HepG2 (cell line): ENCODE measurements around the gene HNF1B. TPM values are rescaled to one million over a fixed set of nuclear protein-coding genes. Genes with fewer than 3 reads are reported as not detected.

Experiments used
- ETV6 ChIP-seq: sonication (generic); formaldehyde crosslinking; conservative IDR thresholded peaks from 2 replicates; pipeline ENCODE4 v1.4.0; 2020; ENCODE audit warnings: missing genetic modification reagents
- GTF2F1 ChIP-seq: fragments of 150-350 bp; IDR thresholded peaks from 2 replicates; pipeline ENCODE4 v1.6.1; 2014; ENCODE audit warnings: low read length
- HCFC1 ChIP-seq: fragments of 150-350 bp; IDR thresholded peaks from 2 replicates; pipeline ENCODE4 v1.6.1; 2014; ENCODE audit warnings: low read depth, low read length
- HDAC2 ChIP-seq: sonication (generic); formaldehyde crosslinking; IDR thresholded peaks from 2 replicates; pipeline ENCODE4 v1.4.0; 2020; ENCODE audit warnings: missing genetic modification reagents
- HNRNPUL1 ChIP-seq: fragments of 200-400 bp; formaldehyde crosslinking; IDR thresholded peaks from 2 replicates; pipeline ENCODE4 v1.6.1; 2017; ENCODE audit warnings: low read depth, mild to moderate bottlenecking, low read length, moderate library complexity
- MXD4 ChIP-seq: IDR thresholded peaks from 2 replicates; pipeline ENCODE4 v1.6.1; 2016; ENCODE audit warnings: mild to moderate bottlenecking, missing biosample characterization, missing genetic modification reagents
- NCOA2 ChIP-seq: sonication (generic); formaldehyde crosslinking; IDR thresholded peaks from 2 replicates; pipeline ENCODE4 v1.8.0; 2022; ENCODE audit warnings: inconsistent platforms
- NONO ChIP-seq, 2 experiments: fragments of 450-650 bp in 1 of 2; sonication (generic) in 1 of 2; formaldehyde crosslinking in 1 of 2; IDR thresholded peaks in 1 of 2; conservative IDR thresholded peaks in 1 of 2; 2 replicates each; pipeline versions ENCODE4 v1.6.1 to v1.8.0; 2017 to 2022; ENCODE audit warnings: mild to moderate bottlenecking in 1 of 2, missing genetic modification reagents in 1 of 2, moderate library complexity in 1 of 2
- SIX1 ChIP-seq: sonication (generic); formaldehyde crosslinking; IDR thresholded peaks from 2 replicates; pipeline ENCODE4 v1.4.0; 2020; ENCODE audit warnings: missing genetic modification reagents, borderline replicate concordance
- SOX5 ChIP-seq: IDR thresholded peaks from 2 replicates; pipeline ENCODE4 v1.6.1; 2016; ENCODE audit warnings: borderline replicate concordance
- SP1 ChIP-seq, 2 experiments: fragments of 450-650 bp in 1 of 2; sonication (generic) in 1 of 2; formaldehyde crosslinking in 1 of 2; IDR thresholded peaks; 2 replicates each; pipeline versions ENCODE4 v1.4.0 to v1.6.1; 2016 to 2020; ENCODE audit warnings: missing genetic modification reagents in 1 of 2
- ZBTB1 ChIP-seq: sonication (generic); formaldehyde crosslinking; IDR thresholded peaks from 2 replicates; pipeline ENCODE4 v1.4.0; 2020; ENCODE audit warnings: missing genetic modification reagents, borderline replicate concordance
- ZBTB21 ChIP-seq: sonication (generic); formaldehyde crosslinking; IDR thresholded peaks from 2 replicates; pipeline ENCODE4 v1.4.0; 2020; ENCODE audit warnings: missing genetic modification reagents
- ZFP36L2 ChIP-seq: sonication (generic); formaldehyde crosslinking; IDR thresholded peaks from 2 replicates; pipeline ENCODE4 v1.4.0; 2020; ENCODE audit warnings: missing genetic modification reagents
- ZFP82 ChIP-seq: sonication (generic); formaldehyde crosslinking; IDR thresholded peaks from 2 replicates; pipeline ENCODE4 v1.5.1; 2020; ENCODE audit warnings: mild to moderate bottlenecking, missing genetic modification reagents, borderline replicate concordance
- ZFX ChIP-seq: sonication (generic); formaldehyde crosslinking; IDR thresholded peaks from 2 replicates; pipeline ENCODE4 v1.4.0; 2020; ENCODE audit warnings: mild to moderate bottlenecking, low read depth, missing genetic modification reagents, moderate library complexity
- ZNF12 ChIP-seq: sonication (generic); formaldehyde crosslinking; IDR thresholded peaks from 2 replicates; pipeline ENCODE4 v1.5.0; 2020; ENCODE audit warnings: missing genetic modification reagents
- ZNF644 ChIP-seq: IDR thresholded peaks from 2 replicates; pipeline ENCODE4 v1.6.1; 2016; ENCODE audit warnings: low read depth
- ZNF792 ChIP-seq: IDR thresholded peaks from 2 replicates; pipeline ENCODE4 v1.6.1; 2016
- ZNF816 ChIP-seq: sonication (generic); formaldehyde crosslinking; IDR thresholded peaks from 2 replicates; pipeline ENCODE4 v1.8.0; 2022; ENCODE audit warnings: missing genetic modification reagents, mild to moderate bottlenecking, borderline replicate concordance
- polyA plus RNA-seq, 8 experiments: library from polyadenylated mRNA; depleted of rRNA in 3 of 8; stranded (reverse) in 7 of 8; unstranded in 1 of 8; fragments of >200 nt; fragmentation: Illumina TruSeq in 4 of 8; extraction: Trizol in 4 of 8; gene quantifications; 2 replicates each; pipeline versions ENCODE4 v1.2.1 to v1.2.3, GENCODE V29; 2011 to 2016; ENCODE audit warnings: low read depth in 4 of 8, missing spikeins in 1 of 8, mixed read lengths in 1 of 8; ENCODE audit not compliant: insufficient read depth in 1 of 8
- total RNA-seq, 5 experiments: library from RNA; depleted of rRNA; stranded (reverse); fragments of >200 nt; fragmentation: Illumina TruSeq; extraction: Trizol; gene quantifications; 2 replicates each; pipeline ENCODE4 v1.2.3, GENCODE V29; 2016; ENCODE audit warnings: low read depth in 1 of 5
- TF ChIP-seq, protein P1 (sequence below): sonication (generic); formaldehyde crosslinking; IDR thresholded peaks from 2 replicates; pipeline ENCODE4 v1.4.0; 2020; ENCODE audit warnings: missing genetic modification reagents
- TF ChIP-seq, protein P2 (sequence below): sonication (generic); formaldehyde crosslinking; IDR thresholded peaks from 2 replicates; pipeline ENCODE4 v1.4.0; 2020; ENCODE audit warnings: missing genetic modification reagents
- TF ChIP-seq, protein P3 (sequence below): sonication (generic); formaldehyde crosslinking; IDR thresholded peaks from 2 replicates; pipeline ENCODE4 v1.4.0; 2020; ENCODE audit warnings: missing genetic modification reagents
- TF ChIP-seq, protein P4 (sequence below), 2 experiments: fragments of 450-650 bp in 1 of 2; sonication (generic) in 1 of 2; formaldehyde crosslinking; IDR thresholded peaks; 2 replicates each; pipeline versions ENCODE4 v1.5.0 to v1.8.0; 2020 to 2022; ENCODE audit warnings: mild to moderate bottlenecking in 1 of 2, missing genetic modification reagents in 1 of 2
- TF ChIP-seq, protein P5 (sequence below): sonication (generic); formaldehyde crosslinking; IDR thresholded peaks from 2 replicates; pipeline ENCODE4 v1.4.0; 2020; ENCODE audit warnings: missing genetic modification reagents

HNF1B gene
- total and polyA plus RNA-seq, 2 of the 13 experiments (the other 11 are each of a cell fraction or from before 2014, with no cell fraction given) = 1.9 to 5.3 TPM

DNA sequence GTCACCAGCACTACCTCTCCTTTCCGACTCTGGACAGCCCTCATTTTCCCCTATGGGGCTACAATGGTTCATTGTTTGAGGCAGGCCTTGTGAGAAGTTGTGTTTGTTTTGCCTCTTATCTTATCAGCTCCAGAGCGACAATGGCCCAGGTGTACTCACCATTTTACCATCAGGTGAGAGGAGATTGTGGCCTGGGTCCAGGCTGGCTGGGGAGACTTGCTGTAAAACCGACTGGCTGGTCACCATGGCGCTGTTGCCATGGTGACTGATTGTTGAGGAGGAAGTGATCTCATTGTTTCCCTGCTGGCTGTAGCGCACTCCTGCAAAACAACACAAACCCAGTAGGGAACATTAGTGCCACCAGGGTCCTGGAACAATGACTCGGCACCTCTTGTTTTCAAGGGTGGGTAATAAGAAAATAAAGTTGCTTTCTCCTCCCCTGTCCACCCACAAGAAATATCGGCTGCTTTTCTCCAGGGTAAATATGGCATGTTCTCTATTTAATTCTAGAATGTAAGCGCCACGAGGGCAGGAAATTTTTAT is 34.4 kb downstream of the HNF1B start (continued):
- TF ChIP-seq ZBTB21 = peak; percentile 76
- no peak for TF ChIP-seq ZFP36L2 (CRISPR knock-in tag)
- TF ChIP-seq, protein P1, sequence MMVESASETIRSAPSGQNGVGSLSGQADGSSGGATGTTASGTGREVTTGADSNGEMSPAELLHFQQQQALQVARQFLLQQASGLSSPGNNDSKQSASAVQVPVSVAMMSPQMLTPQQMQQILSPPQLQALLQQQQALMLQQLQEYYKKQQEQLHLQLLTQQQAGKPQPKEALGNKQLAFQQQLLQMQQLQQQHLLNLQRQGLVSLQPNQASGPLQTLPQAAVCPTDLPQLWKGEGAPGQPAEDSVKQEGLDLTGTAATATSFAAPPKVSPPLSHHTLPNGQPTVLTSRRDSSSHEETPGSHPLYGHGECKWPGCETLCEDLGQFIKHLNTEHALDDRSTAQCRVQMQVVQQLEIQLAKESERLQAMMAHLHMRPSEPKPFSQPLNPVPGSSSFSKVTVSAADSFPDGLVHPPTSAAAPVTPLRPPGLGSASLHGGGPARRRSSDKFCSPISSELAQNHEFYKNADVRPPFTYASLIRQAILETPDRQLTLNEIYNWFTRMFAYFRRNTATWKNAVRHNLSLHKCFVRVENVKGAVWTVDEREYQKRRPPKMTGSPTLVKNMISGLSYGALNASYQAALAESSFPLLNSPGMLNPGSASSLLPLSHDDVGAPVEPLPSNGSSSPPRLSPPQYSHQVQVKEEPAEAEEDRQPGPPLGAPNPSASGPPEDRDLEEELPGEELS (CRISPR knock-in tag) = peak; percentile 94
- TF ChIP-seq ZFP82 (CRISPR knock-in tag) = no peak
- TF ChIP-seq SOX5 (CRISPR knock-in tag) = peak; percentile 100
- TF ChIP-seq, protein P2, sequence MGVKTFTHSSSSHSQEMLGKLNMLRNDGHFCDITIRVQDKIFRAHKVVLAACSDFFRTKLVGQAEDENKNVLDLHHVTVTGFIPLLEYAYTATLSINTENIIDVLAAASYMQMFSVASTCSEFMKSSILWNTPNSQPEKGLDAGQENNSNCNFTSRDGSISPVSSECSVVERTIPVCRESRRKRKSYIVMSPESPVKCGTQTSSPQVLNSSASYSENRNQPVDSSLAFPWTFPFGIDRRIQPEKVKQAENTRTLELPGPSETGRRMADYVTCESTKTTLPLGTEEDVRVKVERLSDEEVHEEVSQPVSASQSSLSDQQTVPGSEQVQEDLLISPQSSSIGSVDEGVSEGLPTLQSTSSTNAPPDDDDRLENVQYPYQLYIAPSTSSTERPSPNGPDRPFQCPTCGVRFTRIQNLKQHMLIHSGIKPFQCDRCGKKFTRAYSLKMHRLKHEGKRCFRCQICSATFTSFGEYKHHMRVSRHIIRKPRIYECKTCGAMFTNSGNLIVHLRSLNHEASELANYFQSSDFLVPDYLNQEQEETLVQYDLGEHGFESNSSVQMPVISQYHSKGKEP = no peak
- TF ChIP-seq ZNF816 (CRISPR knock-in tag) = no peak
- no peak for TF ChIP-seq HCFC1
- TF ChIP-seq ZNF792 = peak; percentile 16; the same call in 1 of the 2 replicates
- TF ChIP-seq SP1 (IDR thresholded peaks at IDR 0.05) = no peak
- no peak for TF ChIP-seq SP1 (CRISPR knock-in tag; IDR thresholded peaks at IDR 0.05)
- TF ChIP-seq, protein P3, sequence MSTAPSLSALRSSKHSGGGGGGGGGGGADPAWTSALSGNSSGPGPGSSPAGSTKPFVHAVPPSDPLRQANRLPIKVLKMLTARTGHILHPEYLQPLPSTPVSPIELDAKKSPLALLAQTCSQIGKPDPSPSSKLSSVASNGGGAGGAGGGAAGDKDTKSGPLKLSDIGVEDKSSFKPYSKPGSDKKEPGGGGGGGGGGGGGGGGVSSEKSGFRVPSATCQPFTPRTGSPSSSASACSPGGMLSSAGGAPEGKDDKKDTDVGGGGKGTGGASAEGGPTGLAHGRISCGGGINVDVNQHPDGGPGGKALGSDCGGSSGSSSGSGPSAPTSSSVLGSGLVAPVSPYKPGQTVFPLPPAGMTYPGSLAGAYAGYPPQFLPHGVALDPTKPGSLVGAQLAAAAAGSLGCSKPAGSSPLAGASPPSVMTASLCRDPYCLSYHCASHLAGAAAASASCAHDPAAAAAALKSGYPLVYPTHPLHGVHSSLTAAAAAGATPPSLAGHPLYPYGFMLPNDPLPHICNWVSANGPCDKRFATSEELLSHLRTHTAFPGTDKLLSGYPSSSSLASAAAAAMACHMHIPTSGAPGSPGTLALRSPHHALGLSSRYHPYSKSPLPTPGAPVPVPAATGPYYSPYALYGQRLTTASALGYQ (CRISPR knock-in tag) = peak; percentile 92; the same call in 1 of the 2 replicates
- TF ChIP-seq NONO (IDR thresholded peaks at IDR 0.05) = no peak
- TF ChIP-seq NONO (CRISPR knock-in tag; conservative IDR thresholded peaks at IDR 0.05) = peak; percentile 46; the same call in 1 of the 2 replicates
- peak; percentile 76; the same call in 1 of the 2 replicates for TF ChIP-seq NCOA2 (CRISPR knock-in tag)
- TF ChIP-seq ETV6 (CRISPR knock-in tag) = no peak
- TF ChIP-seq ZNF12 (CRISPR knock-in tag) = no peak
- TF ChIP-seq, protein P4, sequence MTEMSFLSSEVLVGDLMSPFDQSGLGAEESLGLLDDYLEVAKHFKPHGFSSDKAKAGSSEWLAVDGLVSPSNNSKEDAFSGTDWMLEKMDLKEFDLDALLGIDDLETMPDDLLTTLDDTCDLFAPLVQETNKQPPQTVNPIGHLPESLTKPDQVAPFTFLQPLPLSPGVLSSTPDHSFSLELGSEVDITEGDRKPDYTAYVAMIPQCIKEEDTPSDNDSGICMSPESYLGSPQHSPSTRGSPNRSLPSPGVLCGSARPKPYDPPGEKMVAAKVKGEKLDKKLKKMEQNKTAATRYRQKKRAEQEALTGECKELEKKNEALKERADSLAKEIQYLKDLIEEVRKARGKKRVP (CRISPR knock-in tag; IDR thresholded peaks at IDR 0.05) = no peak
- TF ChIP-seq HNRNPUL1 = no peak
- TF ChIP-seq ZNF644 (CRISPR knock-in tag) = peak; percentile 54; the same call in 1 of the 2 replicates
- no peak for TF ChIP-seq ZBTB1 (CRISPR knock-in tag)
- TF ChIP-seq ZFX (CRISPR knock-in tag) = peak; percentile 41; the same call in 1 of the 2 replicates
- no peak for TF ChIP-seq SIX1 (CRISPR knock-in tag)
- TF ChIP-seq, protein P5, sequence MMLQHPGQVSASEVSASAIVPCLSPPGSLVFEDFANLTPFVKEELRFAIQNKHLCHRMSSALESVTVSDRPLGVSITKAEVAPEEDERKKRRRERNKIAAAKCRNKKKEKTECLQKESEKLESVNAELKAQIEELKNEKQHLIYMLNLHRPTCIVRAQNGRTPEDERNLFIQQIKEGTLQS = peak; percentile 66; the same call in 1 of the 2 replicates
- no peak for TF ChIP-seq MXD4 (CRISPR knock-in tag)
- TF ChIP-seq HDAC2 (CRISPR knock-in tag) = peak; percentile 76
- TF ChIP-seq GTF2F1 = no peak
